ENCODE measurements around the gene SLC25A3.

DNA sequence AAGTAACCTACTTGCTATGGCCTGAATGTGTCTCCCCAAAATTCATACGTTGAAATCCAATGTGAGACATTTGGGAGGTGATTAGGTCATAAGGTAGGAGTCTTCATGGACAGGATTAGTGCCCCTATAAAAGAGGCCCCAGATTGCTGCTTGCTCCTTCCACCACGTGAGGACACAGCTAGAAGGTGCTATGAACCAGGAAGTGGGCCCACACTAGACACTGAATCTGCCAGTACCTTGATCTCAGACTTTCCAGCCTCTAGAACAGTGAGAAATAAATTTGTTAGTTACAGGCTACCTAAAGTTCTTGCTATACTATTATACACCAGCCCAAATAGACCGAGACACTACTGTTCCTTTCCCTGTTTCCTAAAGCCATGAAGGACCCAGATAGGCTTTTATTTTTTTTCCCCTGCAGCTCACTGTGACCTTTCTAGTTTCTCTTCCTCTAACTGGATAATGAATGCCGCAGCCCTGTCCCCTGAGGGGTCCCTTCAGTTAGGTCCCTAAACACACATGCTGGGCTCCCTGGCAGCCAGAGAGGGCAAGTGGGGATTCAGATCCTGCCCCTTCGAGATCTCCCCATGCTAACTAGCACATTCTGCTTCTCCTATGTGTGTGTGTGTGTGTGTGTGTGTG is 19.3 kb downstream of the SLC25A3 start:
- no peak for TF ChIP-seq CTCF (IDR thresholded peaks at IDR 0.05)
- TF ChIP-seq, protein P1, sequence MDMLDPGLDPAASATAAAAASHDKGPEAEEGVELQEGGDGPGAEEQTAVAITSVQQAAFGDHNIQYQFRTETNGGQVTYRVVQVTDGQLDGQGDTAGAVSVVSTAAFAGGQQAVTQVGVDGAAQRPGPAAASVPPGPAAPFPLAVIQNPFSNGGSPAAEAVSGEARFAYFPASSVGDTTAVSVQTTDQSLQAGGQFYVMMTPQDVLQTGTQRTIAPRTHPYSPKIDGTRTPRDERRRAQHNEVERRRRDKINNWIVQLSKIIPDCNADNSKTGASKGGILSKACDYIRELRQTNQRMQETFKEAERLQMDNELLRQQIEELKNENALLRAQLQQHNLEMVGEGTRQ (IDR thresholded peaks at IDR 0.05; ENCODE audit: borderline replicate concordance, low read depth, low read length), result no peak
- no peak for TF ChIP-seq RFX5 (IDR thresholded peaks at IDR 0.05; ENCODE audit: low read length)
- no peak for TF ChIP-seq USF1 (IDR thresholded peaks at IDR 0.05; ENCODE audit: borderline replicate concordance, low read depth)
- TF ChIP-seq, protein P2, sequence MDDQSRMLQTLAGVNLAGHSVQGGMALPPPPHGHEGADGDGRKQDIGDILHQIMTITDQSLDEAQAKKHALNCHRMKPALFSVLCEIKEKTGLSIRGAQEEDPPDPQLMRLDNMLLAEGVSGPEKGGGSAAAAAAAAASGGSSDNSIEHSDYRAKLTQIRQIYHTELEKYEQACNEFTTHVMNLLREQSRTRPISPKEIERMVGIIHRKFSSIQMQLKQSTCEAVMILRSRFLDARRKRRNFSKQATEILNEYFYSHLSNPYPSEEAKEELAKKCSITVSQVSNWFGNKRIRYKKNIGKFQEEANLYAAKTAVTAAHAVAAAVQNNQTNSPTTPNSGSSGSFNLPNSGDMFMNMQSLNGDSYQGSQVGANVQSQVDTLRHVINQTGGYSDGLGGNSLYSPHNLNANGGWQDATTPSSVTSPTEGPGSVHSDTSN (IDR thresholded peaks at IDR 0.05), result no peak
- no peak for TF ChIP-seq POLR2AphosphoS5 (IDR thresholded peaks at IDR 0.05; ENCODE audit: low read depth, low read length)
- no peak for TF ChIP-seq RCOR1 (IDR thresholded peaks at IDR 0.05; ENCODE audit: low read length)

Measured in SK-N-SH (cell line).